ENCODE measurements around the gene FBXW12.

DNA sequence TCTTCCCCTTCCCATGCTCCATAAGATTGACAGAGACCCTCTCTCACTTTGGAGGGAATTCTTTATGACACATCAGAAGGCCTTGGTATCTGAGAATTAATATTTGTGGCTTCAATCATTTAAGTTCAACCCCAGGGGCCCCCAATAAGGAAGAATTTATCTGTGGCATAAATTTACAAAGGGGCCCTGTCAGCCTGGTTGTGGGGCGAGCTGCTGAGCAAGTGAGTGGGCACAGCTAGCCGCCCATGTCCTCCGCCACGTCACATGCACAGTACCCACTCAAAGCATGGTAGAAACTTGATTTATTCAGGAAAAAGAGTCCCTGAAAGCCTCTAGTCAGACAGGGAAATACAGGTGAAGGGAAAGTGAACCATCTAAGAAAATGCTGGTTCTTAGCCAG lies 44.5 kb downstream of the FBXW12 start:
- TF ChIP-seq, protein P1, sequence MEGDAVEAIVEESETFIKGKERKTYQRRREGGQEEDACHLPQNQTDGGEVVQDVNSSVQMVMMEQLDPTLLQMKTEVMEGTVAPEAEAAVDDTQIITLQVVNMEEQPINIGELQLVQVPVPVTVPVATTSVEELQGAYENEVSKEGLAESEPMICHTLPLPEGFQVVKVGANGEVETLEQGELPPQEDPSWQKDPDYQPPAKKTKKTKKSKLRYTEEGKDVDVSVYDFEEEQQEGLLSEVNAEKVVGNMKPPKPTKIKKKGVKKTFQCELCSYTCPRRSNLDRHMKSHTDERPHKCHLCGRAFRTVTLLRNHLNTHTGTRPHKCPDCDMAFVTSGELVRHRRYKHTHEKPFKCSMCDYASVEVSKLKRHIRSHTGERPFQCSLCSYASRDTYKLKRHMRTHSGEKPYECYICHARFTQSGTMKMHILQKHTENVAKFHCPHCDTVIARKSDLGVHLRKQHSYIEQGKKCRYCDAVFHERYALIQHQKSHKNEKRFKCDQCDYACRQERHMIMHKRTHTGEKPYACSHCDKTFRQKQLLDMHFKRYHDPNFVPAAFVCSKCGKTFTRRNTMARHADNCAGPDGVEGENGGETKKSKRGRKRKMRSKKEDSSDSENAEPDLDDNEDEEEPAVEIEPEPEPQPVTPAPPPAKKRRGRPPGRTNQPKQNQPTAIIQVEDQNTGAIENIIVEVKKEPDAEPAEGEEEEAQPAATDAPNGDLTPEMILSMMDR (conservative IDR thresholded peaks at IDR 0.05; ENCODE audit: low read depth, low read length), result no peak
- TF ChIP-seq EZH2 (IDR thresholded peaks at IDR 0.05; ENCODE audit: low read length, unreplicated experiment), result no peak
